SK-N-SH treated with all-trans-retinoic acid at 6 μM for 48 hours (cell line): ENCODE results near the gene BLOC1S2.
A peak's percentile ranks its signal among the peaks of the same experiment; 100 is the strongest.
"Not testable (repeated sequence)": the region's sequence is repeated elsewhere in the genome, so short reads cannot be mapped to it uniquely, and the experiment has no call there.

Experiments
- ATAC-seq: fragments of 200-7000 bp; cut with Tn5 transposase; 3 replicates; pipeline ENCODE4 v1.9.1; 2020; ENCODE audit warnings: mild to moderate bottlenecking, moderate library complexity
- ARNTL ChIP-seq: fragments of 450-650 bp; formaldehyde crosslinking; IDR thresholded peaks from 2 replicates; pipeline ENCODE4 v1.5.0; 2020; ENCODE audit warnings: low read depth, mild to moderate bottlenecking, moderate library complexity, borderline replicate concordance
- BACH2 ChIP-seq: fragments of 250-450 bp; sonication (Bioruptor Pico); IDR thresholded peaks from 2 replicates; pipeline ENCODE4 v1.9.0; 2021; ENCODE audit warnings: mild to moderate bottlenecking, borderline replicate concordance
- CREB5 ChIP-seq: fragments of 250-450 bp; sonication (Bioruptor Pico); IDR thresholded peaks from 2 replicates; pipeline ENCODE4 v1.5.1; 2020; ENCODE audit warnings: low read depth, mild to moderate bottlenecking, moderate library complexity
- CSDC2 ChIP-seq: fragments of 250-450 bp; sonication (Bioruptor Pico); IDR thresholded peaks from 2 replicates; pipeline ENCODE4 v1.5.0; 2020; ENCODE audit warnings: mild to moderate bottlenecking, moderate library complexity
- ESRRG ChIP-seq: fragments of 250-450 bp; sonication (Bioruptor Pico); IDR thresholded peaks from 2 replicates; pipeline ENCODE4 v1.6.1; 2021; ENCODE audit warnings: mild to moderate bottlenecking
- GLIS3 ChIP-seq: fragments of 250-450 bp; sonication (Bioruptor Pico); IDR thresholded peaks from 2 replicates; pipeline ENCODE4 v1.5.0; 2020; ENCODE audit warnings: mild to moderate bottlenecking, moderate library complexity
- ISL1 ChIP-seq: fragments of 250-450 bp; sonication (Bioruptor Pico); IDR thresholded peaks from 2 replicates; pipeline ENCODE4 v2.1.2; 2022; ENCODE audit warnings: mild to moderate bottlenecking, moderate library complexity
- OSR1 ChIP-seq: fragments of 250-450 bp; sonication (Bioruptor Pico); IDR thresholded peaks from 2 replicates; pipeline ENCODE4 v1.8.0; 2022; ENCODE audit warnings: moderate library complexity, mild to moderate bottlenecking, inconsistent platforms
- PATZ1 ChIP-seq: fragments of 250-450 bp; sonication (Bioruptor Pico); IDR thresholded peaks from 2 replicates; pipeline ENCODE4 v1.8.0; 2020; ENCODE audit warnings: mild to moderate bottlenecking, moderate library complexity, borderline replicate concordance
- POU6F1 ChIP-seq: fragments of 250-450 bp; sonication (Bioruptor Pico); IDR thresholded peaks from 2 replicates; pipeline ENCODE4 v1.8.0; 2021; ENCODE audit warnings: low read depth, mild to moderate bottlenecking, moderate library complexity, borderline replicate concordance
- RARB ChIP-seq: fragments of 250-450 bp; sonication (Bioruptor Pico); IDR thresholded peaks from 2 replicates; pipeline ENCODE4 v1.8.0; 2021; ENCODE audit warnings: mild to moderate bottlenecking, moderate library complexity
- SNAI2 ChIP-seq: fragments of 250-450 bp; sonication (Bioruptor Pico); IDR thresholded peaks from 2 replicates; pipeline ENCODE4 v1.5.0; 2020; ENCODE audit warnings: mild to moderate bottlenecking, moderate library complexity
- TCF4 ChIP-seq: fragments of 250-450 bp; sonication (Bioruptor Pico); IDR thresholded peaks from 2 replicates; pipeline ENCODE4 v1.8.0; 2021; ENCODE audit warnings: mild to moderate bottlenecking, moderate library complexity, borderline replicate concordance
- TOX ChIP-seq: fragments of 250-450 bp; sonication (Bioruptor Pico); IDR thresholded peaks from 2 replicates; pipeline ENCODE4 v1.8.0; 2021; ENCODE audit warnings: mild to moderate bottlenecking, moderate library complexity, borderline replicate concordance
- TSHZ2 ChIP-seq: fragments of 250-450 bp; sonication (Bioruptor Pico); IDR thresholded peaks from 2 replicates; pipeline ENCODE4 v1.5.0; 2020; ENCODE audit warnings: mild to moderate bottlenecking, moderate library complexity
- ZC3H10 ChIP-seq: fragments of 250-450 bp; sonication (Bioruptor Pico); IDR thresholded peaks from 2 replicates; pipeline ENCODE4 v1.5.1; 2021; ENCODE audit warnings: mild to moderate bottlenecking, moderate library complexity
- ZFP3 ChIP-seq: fragments of 250-450 bp; sonication (Bioruptor Pico); IDR thresholded peaks from 2 replicates; pipeline ENCODE4 v1.5.0; 2020; ENCODE audit warnings: mild to moderate bottlenecking, moderate library complexity
- ZFP30 ChIP-seq: fragments of 450-650 bp; formaldehyde crosslinking; IDR thresholded peaks from 2 replicates; pipeline ENCODE4 v1.5.0; 2022; ENCODE audit warnings: mild to moderate bottlenecking, moderate library complexity
- ZNF565 ChIP-seq: fragments of 450-650 bp; formaldehyde crosslinking; conservative IDR thresholded peaks from 2 replicates; pipeline ENCODE4 v1.5.0; 2020; ENCODE audit warnings: low read depth, mild to moderate bottlenecking, moderate library complexity
- ZNF70 ChIP-seq: fragments of 450-650 bp; formaldehyde crosslinking; IDR thresholded peaks from 2 replicates; pipeline ENCODE4 v1.5.0; 2020; ENCODE audit warnings: mild to moderate bottlenecking, moderate library complexity
- ZNF8 ChIP-seq: fragments of 450-650 bp; formaldehyde crosslinking; IDR thresholded peaks from 2 replicates; pipeline ENCODE4 v1.5.0; 2020; ENCODE audit warnings: mild to moderate bottlenecking, moderate library complexity

BLOC1S2 gene

GRCh38 chr10:100287756-100288155 is 1.3 kb upstream of the BLOC1S2 start:
- no peak for ATAC-seq
- TF ChIP-seq TOX (no peak), TSHZ2 (CRISPR knock-in tag) (no peak), RARB (CRISPR knock-in tag) (no peak), ZNF8 (CRISPR knock-in tag) (no peak), TCF4 (no peak), BACH2 (no peak), GLIS3 (CRISPR knock-in tag) (no peak), ISL1 (CRISPR knock-in tag) (no peak), SNAI2 (no peak), CREB5 (no peak), ZC3H10 (no peak), ESRRG (CRISPR knock-in tag) (no peak), OSR1 (CRISPR knock-in tag) (no peak), ZFP3 (CRISPR knock-in tag) (no peak), PATZ1 (CRISPR knock-in tag) (no peak), ARNTL (no peak)

- not testable (repeated sequence) for ATAC-seq
Measured at GRCh38 chr10:100285326-100285725, 1.2 kb downstream of the BLOC1S2 start.

- TF ChIP-seq ZNF70 (CRISPR knock-in tag) (no peak), TSHZ2 (CRISPR knock-in tag) (no peak), GLIS3 (CRISPR knock-in tag) (no peak), ZNF565 (CRISPR knock-in tag) (no peak), CSDC2 (CRISPR knock-in tag) (no peak), TCF4 (no peak)
- no peak for ATAC-seq
Measured at GRCh38 chr10:100282907-100283306, 3.6 kb downstream of the BLOC1S2 start.

GRCh38 chr10:100276971-100277370 is 9.5 kb downstream of the BLOC1S2 start:
- ATAC-seq, result not testable (repeated sequence)

GRCh38 chr10:100267239-100268104 is 19.0 kb downstream of the BLOC1S2 start, which contains the start of gene CWF19L1:
CWF19L1 (minus strand) TSS chr10:100267638; CDS start chr10:100267593, 45 bp downstream.
- ATAC-seq, result peak; percentile 96
- no peak for TF ChIP-seq PATZ1 (CRISPR knock-in tag)
- no peak for TF ChIP-seq ARNTL
- TF ChIP-seq POU6F1 (CRISPR knock-in tag), result no peak
- TF ChIP-seq ZFP30 (CRISPR knock-in tag), result no peak
- no peak for TF ChIP-seq TCF4
